ENCODE measurements around the gene GPR157.
A peak's percentile ranks its signal among the peaks of the same experiment; 100 is the strongest.

DNA sequence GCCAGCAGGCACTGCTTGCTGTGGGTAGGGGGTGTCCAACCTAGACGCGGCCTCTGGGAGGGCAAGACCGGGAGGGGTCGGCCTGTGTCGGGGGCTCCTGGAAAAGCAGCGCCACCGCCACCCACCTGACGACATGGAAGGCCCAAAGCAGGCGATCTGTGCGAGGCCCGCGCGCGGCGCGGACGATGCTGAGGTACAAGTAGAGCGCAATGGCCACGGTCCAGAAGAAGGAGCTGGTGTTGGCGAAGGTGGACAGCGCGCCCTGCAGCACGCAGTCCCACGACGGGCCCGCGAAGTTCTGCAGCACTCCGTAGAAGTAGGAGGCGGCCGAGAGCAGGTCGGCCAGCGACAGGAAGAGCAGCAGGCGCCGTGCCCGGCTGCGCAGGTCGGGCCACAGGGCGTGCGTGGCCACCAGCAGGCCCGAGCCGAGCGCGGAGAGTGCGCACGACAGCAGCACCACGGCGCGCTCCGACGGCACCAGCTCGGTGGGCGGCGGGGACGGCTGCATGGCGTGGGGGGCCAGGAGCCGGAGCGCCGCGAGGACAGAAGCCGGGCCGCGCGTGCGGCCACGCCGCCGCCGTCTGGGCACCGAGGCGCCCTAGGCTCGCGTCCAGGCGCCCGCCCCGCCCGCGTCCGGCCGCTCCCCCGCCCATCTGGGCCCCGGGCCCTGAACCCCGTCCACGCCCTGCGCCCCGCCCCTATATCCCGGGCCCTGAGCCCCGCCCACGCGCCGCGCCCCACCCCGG lies at the start of gene GPR157:
- TF ChIP-seq POLR2AphosphoS5 (IDR thresholded peaks at IDR 0.05) (peak in 2 of 3 donors; percentile 45 to 55), EP300 (IDR thresholded peaks at IDR 0.05) (no peak), POLR2A (IDR thresholded peaks at IDR 0.05) (no peak)
- TF ChIP-seq, protein P1, sequence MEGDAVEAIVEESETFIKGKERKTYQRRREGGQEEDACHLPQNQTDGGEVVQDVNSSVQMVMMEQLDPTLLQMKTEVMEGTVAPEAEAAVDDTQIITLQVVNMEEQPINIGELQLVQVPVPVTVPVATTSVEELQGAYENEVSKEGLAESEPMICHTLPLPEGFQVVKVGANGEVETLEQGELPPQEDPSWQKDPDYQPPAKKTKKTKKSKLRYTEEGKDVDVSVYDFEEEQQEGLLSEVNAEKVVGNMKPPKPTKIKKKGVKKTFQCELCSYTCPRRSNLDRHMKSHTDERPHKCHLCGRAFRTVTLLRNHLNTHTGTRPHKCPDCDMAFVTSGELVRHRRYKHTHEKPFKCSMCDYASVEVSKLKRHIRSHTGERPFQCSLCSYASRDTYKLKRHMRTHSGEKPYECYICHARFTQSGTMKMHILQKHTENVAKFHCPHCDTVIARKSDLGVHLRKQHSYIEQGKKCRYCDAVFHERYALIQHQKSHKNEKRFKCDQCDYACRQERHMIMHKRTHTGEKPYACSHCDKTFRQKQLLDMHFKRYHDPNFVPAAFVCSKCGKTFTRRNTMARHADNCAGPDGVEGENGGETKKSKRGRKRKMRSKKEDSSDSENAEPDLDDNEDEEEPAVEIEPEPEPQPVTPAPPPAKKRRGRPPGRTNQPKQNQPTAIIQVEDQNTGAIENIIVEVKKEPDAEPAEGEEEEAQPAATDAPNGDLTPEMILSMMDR (IDR thresholded peaks at IDR 0.05): no peak
